GM12891 (cell line): ENCODE measurements around the gene RAI1.

Experiments used
- PAX5 ChIP-seq: IDR thresholded peaks from 2 replicates; pipeline ENCODE4 v1.6.1; 2011; ENCODE audit warnings: low read length, moderate library complexity, mild to moderate bottlenecking; ENCODE audit not compliant: insufficient read depth, severe bottlenecking
- POLR2A ChIP-seq: IDR thresholded peaks from 2 replicates; pipeline ENCODE4 v1.6.1; 2011; ENCODE audit warnings: low read depth, low read length, control low read depth
- POLR2AphosphoS5 ChIP-seq: IDR thresholded peaks from 2 replicates; pipeline ENCODE4 v1.6.1; 2011; ENCODE audit warnings: low read depth, low read length, control low read depth
- TAF1 ChIP-seq: IDR thresholded peaks from 2 replicates; pipeline ENCODE4 v1.6.1; 2011; ENCODE audit warnings: low read depth, low read length, control low read depth

DNA sequence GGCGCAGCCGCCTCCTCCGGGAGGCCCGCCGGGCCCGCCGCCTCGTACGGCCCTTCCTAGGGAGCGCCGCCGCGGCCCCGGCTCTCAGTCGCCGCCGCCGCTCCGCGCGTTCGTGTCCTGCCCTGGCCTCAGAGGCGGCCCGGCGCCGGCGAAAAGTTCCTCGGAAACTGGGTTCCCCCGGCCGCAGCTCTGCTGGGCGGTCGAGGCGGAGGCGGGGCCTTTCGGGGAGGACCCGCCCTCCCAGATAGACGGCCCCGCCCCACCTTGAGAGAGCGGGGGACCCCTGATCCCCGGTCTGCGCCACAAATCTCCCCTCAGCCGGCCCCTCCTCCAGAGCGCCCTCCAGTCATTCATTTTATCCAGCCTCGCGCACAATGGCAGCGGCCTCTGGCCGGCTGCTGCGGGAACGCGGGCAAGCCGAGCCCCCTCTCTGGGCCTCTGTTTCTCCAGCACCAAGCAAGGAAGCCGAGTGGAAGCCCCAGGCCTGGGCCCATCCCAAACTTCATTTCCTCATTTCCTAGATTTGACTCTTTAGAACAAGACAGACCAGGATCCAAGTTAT is 155.6 kb downstream of the RAI1 start, which contains the start of gene SREBF1:
- TF ChIP-seq TAF1 (no peak), POLR2A (no peak), POLR2AphosphoS5 (no peak), PAX5 (no peak)
